HT-29 (cell line): ENCODE measurements around the gene JCAD. TPM values are rescaled to one million over a fixed set of nuclear protein-coding genes. Genes with fewer than 3 reads are reported as not detected.
"Not testable (repeated sequence)": the region's sequence is repeated elsewhere in the genome, so short reads cannot be mapped to it uniquely, and the experiment has no call there.

Experiments used
- DNase-seq: peaks from one replicate; pipeline ENCODE4 v3.0.0-alpha.2; 2015; ENCODE audit warnings: low spot score
- total RNA-seq: library from RNA; depleted of rRNA; stranded (reverse); fragments of >200 nt; shearing (Covaris generic); gene quantifications from 2 replicates; pipeline ENCODE4 v1.2.3, GENCODE V29; 2014

The JCAD gene
- total RNA-seq, 1 experiment from 2014 or later: 3.9 TPM

DNA sequence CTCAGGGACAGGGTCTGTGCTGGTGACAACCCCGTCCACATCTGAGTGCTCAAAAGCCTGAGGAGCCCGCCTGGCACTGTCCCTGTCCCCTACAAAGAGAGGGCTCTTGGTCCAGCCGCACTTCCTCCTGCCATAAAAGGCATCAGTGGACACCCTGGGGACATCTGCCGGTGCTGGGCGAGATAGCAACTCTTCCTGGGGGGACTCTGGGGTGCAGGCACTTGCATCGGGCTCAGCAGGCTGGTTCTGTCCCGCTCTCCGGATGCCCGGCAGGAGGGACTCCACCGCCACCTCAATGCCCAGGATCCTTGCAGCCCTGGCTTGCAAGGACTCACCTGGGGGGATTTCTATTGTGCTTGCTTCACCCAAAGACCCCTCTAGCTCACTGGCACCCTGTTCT lies 32.8 kb downstream of the JCAD start:
- no peak for DNase-seq

DNA sequence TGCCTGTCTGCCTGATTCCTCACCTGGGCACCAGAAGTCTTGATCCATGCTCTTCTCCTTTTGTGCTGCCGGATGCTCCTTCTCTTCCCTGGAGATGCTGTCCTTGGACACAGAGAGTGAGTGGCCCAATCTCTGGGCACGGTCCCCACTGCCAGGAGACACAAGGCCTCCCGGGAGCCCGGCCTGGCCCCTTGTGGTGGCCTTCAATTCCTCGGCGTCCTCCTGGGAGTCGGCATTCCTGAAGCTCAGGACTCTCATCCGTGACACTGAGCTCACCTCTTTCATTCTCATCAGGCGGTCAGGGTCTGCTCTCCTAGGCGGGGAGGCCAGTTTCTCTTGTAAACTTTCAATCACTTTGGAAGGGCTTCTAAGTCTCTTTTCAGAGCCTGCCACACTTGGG lies 33.3 kb downstream of the JCAD start:
- no peak for DNase-seq

DNA sequence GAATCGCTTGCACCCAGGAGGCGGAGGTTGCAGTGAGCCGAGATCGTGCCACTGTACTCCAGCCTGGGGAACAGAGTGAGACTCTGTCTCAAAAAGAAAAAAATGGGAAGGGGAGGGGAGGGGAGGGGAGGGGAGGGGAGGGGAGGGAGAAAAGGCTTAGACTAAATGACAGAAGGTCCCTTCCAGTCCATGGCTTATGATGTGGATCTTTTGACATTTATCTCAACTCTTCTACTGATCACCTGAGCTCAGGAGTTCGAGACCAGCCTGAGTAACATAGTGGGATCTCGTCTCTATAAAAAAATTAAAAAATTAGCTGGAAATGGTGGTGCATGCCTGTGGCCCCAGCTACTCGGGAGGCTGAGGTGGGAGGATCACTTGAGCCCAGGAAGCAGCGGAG lies 34.0 kb downstream of the JCAD start:
- not testable (repeated sequence) for DNase-seq

DNA sequence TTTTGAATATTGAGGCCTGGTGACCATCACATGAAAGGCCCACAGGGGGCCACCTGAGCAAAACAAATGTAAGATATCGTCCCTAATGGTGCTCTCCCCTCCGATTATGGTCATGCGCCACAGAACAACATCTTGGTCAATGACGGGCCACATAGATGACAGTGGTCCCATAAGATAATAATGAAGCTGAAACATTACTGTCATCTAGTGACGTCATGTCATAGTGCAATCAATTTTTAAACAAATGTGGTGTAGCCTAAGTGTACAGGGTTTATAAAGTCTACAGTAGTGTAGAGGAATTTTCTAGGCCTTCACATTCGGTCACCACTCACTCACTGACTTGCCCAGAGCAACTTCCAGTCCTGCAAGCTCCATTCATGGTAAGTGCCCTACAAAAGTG lies 36.8 kb downstream of the JCAD start:
- no peak for DNase-seq

DNA sequence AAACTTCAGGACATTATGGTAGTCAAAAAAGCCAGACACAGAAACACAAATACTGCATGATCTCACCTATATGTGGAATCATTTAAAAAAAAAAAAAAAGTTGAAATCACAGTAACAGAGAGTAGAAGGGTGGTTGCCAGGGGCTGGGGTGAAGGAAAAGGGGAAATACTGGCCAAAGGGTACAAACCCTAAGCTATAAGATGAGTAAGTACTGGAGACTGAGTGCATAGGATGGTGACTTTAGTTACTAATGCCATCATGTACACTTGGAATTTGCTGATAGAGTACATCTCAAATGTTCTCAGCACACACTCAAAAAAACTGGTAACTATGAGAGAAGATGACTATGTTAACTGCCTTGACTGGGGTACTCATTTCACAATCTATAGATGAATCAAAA lies 39.9 kb downstream of the JCAD start:
- no peak for DNase-seq

DNA sequence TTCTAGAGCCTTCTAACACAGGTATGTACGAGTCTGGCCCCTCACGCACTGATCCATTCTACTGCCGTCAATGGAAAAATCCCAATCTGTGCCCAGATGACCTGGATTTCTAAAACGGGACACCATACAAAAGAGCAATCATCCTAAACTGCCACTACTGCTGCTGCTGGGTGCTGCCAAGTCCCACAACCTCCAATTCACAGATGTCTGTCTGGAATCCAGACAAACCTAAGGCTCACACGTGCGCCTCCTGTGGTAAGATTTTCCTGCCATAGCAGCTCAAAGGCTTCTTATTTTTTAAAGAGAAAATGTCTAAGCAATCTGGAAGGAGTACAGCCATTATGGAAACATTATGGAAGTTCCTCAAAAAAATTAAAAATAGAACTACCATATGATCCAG lies 40.9 kb downstream of the JCAD start:
- DNase-seq: no peak

DNA sequence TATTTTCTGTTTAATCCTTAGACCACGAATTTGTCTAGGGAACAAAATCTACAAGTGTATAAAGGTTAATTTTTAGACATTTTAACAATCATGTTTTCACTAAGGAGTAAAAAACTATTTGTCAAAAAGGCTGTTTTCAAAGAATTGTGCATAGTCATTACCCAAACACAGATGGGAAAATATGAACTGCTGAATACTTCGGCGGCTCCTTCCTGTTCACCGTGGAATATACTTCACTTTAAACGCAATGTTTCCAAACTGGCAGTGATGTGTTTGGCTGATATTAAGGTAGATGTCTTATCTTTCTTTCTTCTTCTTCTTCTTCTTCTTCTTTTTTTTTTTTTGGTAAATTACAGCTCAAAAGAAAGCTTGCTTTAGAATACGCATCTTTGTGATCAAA lies 41.4 kb downstream of the JCAD start:
- no peak for DNase-seq

DNA sequence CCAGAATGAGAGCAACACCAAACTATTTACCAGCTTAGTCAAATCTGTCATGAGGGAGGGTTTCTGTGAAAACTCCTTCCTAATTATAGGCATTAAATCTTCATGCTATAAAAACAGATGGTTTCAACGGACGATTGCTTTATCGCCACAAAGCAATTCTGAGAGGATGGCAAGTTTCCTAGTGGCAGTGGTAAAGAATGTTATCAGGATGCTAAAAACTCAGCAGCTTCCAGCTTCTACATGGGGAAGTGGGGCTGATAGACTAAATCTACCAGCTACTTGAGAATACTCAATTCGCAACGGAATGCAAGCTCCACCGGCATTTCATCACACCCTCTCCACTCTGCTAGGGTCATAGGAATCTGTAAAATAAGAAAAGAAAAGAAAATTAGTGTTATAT lies 41.8 kb downstream of the JCAD start:
- no peak for DNase-seq

DNA sequence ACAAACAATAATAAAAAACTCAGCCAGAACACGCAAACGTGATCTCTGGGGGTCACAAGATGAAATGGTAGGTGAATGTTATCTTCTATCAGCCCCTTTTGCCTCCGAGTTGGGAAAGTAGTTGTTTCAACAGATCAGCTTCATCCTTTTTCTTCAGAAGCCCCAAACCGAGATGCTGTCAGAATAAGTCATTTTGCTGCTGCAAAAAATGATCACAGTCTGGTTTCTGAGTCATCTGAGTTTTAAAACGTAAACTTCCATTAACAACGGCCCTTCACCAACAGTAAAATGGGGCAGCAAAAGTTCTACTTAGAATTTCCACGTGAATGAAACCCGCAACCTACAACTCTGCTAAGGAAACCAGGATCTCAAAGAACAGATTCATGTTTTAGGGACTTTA lies 44.9 kb downstream of the JCAD start:
- DNase-seq: no peak

DNA sequence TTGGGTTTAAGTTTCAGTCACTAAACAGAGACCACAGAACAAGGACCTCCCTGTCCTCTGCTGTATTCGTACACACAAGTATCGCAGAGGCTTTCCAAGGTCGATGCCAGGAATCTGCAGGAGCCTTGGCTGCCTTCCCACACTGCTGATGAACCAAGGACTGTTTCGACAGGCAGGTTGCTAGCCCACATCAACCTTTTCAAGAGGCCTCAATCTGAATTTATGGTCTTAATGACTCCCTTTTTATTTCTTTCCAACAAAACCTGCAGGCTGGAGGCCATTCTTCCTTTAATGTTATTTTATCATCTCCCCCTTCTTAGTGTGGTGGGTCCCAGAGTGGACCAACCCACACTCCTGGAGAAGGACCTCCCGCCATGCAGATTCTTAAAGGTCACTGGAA lies 45.6 kb downstream of the JCAD start:
- DNase-seq: no peak

DNA sequence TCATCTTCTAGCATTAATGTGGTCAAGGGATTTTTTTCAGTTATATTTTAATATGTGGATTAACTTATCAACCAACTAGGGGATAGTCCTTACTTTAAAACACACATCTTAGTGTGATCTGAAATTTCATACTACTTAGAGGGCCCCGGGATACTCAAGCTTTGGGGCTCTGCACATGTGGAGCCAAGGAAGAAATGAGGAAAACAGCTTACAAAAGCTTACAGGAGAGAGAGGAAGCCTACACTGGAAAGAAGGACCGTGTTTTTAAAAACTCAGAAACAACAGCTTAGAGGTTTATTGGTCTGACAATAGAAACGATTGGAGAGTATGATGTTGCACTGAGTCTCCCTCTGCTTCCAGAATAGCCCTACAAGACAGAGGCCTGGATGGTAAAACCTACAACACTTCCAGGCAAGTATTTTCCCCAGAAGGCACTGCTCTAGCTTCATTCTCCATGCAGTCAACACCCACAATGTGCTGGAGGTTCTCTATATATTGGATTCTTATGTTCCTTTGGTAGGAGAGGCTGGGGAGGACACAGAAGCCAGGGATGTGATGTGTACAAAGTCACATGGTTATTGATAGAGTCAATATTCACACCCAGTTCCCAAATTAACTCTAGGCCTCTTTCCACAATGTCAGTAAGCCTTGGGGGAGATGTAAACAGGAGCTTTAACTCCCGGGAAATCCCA lies 47.3 kb downstream of the JCAD start:
- no peak for DNase-seq

DNA sequence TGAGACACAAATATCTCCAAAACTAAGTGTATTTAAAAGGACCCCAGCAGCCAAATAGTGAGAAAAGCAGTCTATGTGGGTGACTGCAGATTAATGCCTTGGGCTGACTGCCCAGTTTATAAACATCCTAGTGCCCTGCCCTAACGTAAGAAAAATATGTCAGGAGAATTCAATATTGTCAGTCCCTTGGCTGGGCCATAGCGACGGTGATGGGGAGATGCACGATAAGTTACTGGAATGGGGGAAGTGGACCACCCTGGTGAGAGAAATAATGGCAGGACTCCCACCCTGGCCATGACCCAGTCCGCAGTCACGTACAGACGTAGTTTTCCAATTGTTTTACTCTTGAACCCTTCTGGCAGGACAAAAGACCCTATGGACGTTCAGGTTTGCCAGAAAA lies 48.0 kb downstream of the JCAD start:
- no peak for DNase-seq

DNA sequence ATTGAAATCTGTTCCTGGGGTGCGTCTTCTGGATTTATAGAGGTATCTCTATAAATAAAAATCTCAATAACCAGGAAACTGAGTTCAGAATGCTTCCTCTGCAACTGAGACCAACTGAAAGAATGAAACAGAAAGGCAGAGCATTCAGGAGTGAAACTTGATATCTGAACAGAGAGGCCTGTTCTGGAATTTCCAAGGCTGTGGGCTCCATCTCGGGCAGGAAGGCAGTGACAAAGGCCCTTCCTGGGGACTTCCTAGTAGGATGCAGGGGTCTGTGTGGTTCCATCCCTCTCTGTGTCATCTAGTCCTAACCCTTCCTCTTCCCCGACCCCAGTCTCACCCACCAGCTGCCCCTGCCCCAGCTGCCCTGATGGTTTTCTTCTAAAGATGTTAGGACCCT lies 52.0 kb downstream of the JCAD start:
- no peak for DNase-seq

DNA sequence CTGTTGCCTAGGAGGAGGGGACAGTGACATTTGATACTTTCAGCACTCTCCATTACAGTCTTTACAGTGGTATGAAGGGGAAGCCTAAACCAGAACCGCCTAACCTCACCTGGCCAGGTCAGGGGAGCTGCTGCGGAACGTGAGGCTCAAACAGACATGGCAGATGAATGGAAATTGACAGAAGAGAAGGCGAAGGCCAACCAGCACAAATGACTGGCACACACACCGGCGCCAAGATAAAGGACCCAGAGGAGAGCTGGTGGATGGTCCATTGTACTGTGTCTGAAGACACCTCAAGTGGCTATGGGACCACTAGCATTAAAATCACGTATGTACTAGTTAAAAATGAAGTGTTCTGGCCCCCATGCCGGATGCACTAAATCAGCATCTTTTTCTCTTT lies 53.0 kb downstream of the JCAD start:
- DNase-seq: no peak

DNA sequence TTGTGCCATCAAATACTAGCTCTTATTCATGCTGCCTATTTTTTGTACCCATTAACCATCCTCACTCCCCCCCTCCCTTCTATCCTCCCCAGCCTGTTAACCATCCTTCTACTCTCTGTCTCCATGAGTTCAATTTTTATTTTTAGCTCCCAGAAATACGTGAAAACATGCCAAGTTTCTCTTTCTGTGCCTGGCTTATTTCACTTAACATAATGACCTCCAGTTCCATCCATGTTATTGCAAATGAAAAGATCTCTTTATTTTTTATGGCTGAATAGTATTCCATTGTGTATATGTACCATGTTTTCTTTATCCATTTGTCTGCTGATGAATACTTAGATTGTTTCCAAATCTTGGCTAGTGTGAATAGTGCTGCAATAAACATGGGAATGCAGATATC lies 54.3 kb downstream of the JCAD start:
- DNase-seq: not testable (repeated sequence)

DNA sequence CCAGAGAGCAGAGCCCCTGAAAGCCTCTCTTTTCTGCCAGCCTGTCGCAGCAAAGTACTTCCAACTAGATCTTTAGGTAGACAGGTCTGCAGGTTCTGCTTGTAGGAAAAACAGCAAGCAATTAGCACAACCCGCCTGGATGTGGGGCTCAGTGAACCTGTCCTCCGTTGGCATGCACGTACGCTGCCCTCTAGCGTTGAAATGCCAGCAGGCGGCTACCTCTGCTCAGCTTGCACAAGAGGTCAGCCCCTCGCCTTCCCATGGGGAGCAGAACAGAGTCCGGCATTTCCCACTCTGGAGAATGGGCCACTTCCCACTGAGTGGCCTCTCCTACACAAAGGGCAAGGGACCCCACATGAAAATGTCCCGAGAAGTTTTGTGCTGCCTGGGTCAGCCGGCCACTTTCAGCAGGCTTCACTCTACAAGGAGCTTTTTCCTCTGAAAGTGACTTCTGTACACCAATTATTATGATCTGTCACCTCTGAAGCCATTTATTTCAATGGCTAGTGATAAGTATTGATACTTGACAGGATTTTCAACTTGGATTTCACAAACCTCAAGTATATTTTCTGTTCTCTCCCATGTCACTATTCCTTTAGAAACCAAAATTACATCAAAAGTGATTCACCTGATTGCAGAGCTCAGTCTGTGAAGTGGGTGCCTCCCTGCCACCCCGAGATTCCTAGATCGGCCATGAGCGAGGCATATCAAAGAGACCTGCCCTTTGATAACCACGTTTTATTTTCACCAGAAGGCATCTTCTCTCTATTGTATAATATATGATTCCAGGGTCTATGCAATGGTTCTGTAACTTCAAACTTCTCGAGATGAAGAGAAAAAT lies 56.7 kb downstream of the JCAD start:
- DNase-seq: peak; percentile 84

DNA sequence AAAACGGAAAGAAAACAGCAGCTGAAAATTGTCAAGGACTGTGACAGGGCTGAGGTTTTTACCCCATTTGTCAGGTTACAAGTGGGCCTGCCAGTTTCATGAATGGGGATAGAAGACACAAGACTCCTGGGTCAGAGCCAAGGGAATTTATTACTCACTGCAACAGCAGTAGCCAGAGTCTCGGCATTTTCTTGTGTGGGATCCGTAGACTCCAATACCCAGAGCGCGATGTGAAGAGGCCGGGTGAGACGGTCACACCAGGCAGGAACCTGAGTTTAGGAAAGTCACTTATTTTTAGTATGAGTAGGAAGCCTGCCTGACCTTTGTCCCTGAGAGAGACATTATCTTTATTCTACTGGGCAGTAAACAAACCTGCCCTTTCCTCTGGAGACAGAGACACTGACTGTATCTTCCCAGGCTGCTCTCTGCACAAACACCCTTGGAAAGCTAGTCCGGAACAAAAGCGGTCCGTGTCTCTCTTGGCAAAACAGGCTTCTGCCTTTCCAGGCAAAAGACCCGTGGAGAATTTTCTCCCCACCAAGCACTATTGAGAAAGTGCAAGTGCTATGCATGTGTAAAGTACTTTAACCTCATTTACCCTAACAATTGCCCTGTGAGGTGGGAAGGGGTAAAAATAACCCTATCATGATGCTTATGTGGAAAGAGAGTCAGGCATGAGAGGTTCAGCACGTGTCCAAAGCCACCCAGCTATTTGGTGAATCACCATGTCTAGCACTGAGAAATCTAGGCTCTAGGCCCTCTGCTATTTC lies 58.4 kb downstream of the JCAD start:
- DNase-seq: peak; percentile 30

DNA sequence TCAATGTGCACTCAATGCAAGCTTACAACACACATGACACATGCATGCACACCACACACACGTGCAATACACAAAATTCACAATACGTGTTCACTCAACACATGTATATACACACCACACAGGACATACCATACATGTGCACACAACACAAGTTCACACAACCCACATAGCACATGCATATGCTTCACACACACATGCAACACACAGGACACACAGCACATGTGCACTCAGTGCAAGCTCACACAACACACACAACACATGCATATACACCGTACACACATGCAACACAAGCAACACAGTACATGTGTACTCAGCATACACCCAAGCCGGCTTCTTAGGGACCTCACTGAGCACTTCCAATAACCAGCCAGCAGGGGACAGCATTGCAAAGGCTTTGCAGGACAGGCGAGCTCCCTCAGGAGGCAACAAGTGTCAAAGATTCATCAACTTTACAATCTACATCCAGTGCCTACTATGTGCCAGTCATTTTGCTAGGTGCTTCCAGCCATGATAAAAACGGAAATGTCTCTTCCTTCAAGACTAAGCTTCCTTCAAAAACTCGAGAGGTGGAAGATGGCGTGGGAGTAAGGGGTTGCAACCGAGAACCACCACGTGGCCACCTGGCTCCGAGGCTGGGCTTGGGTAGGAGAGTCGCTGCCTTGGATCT lies 61.1 kb downstream of the JCAD start:
- peak; percentile 87 for DNase-seq

DNA sequence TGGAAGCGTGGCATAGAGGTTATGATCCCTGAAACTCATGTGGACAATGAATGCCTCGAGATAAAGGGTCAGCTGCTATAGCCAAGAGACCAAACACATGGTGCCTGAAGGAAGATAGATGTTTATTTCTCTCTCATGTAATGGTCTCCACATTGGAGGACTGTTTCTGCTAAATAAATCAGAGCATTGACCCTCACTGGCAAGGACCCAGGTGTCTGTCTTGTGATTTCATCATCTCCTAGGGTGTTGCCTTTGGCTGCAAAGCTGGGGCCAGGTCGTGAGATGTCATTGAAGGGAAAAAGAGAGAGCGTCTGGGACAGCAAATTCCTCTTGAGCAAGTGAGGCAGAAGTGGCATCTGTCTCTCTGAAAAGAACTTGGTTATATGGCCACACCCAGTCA lies 64.6 kb downstream of the JCAD start:
- DNase-seq: no peak

DNA sequence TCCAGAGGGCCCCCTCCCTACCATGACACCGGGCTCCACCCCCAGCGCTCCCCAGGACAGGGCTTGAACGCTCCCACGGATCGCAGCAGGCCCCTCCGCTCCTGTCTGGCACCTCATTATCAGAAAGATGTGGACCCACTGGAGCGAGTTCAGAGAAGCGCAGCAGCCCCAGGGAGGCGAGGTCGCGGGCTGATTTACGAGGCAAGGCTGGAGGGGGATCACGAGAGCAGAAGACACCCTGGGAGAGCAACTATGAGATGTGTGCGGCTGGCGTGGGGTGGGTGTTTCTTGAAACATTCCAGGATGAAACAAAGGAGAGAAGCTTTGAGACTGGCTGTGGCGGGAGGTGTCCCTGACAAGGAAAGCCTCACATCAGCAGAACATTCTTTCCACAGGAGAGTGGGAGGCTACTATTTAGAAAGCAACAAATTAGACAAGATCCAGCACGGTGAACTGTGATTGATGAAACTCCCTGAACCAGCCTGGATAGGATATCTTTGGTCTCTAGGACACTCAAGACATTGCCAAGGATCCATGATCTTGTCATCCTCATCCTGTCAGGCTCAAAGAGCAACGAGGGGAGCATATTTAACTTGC lies 66.0 kb downstream of the JCAD start:
- no peak for DNase-seq

DNA sequence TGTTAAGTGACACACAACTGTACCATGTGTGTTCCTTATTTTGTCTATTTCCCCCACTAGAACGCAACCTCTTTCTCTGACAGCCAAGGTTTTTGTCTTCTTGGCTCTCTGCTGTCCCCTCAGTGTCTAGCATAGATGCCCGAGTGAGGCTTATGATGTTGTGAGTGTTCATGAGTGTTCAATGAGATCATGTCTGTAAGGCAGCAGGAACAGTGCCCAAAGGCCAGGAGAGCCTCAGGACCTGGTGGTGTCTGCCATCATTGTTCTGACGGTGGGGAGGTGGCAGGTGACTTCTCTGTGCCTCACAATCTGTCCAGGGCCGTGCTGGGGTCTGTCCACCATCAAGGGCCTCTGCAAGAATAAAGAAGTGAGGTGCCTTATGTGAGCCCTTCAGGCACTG lies 66.5 kb downstream of the JCAD start:
- no peak for DNase-seq

DNA sequence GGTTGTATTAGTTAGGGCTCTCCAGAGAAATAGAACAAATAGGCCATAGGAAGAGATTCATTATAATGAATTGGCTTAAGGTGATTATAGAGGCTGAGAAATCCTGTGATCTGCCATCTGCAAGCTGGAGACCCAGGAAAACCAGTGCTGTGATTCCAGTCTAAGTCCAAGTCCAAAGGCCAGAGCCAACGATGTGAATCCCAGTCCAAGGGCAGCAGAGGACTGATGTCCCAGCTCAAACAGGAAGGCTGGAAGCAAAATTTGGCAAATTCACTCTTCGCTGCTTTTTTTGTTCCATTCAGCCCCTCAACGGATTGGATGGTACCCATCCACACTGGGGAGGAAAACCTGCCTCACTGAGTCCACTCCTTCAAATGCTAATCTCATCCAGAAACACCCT lies 68.0 kb downstream of the JCAD start:
- no peak for DNase-seq
